Measurements from ENCODE around the gene EXTL1. TPM values are rescaled to one million over a fixed set of nuclear protein-coding genes. Genes with fewer than 3 reads are reported as not detected.

Gene EXTL1, protein sequence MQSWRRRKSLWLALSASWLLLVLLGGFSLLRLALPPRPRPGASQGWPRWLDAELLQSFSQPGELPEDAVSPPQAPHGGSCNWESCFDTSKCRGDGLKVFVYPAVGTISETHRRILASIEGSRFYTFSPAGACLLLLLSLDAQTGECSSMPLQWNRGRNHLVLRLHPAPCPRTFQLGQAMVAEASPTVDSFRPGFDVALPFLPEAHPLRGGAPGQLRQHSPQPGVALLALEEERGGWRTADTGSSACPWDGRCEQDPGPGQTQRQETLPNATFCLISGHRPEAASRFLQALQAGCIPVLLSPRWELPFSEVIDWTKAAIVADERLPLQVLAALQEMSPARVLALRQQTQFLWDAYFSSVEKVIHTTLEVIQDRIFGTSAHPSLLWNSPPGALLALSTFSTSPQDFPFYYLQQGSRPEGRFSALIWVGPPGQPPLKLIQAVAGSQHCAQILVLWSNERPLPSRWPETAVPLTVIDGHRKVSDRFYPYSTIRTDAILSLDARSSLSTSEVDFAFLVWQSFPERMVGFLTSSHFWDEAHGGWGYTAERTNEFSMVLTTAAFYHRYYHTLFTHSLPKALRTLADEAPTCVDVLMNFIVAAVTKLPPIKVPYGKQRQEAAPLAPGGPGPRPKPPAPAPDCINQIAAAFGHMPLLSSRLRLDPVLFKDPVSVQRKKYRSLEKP
- total RNA-seq, result 2.5 TPM

DNA sequence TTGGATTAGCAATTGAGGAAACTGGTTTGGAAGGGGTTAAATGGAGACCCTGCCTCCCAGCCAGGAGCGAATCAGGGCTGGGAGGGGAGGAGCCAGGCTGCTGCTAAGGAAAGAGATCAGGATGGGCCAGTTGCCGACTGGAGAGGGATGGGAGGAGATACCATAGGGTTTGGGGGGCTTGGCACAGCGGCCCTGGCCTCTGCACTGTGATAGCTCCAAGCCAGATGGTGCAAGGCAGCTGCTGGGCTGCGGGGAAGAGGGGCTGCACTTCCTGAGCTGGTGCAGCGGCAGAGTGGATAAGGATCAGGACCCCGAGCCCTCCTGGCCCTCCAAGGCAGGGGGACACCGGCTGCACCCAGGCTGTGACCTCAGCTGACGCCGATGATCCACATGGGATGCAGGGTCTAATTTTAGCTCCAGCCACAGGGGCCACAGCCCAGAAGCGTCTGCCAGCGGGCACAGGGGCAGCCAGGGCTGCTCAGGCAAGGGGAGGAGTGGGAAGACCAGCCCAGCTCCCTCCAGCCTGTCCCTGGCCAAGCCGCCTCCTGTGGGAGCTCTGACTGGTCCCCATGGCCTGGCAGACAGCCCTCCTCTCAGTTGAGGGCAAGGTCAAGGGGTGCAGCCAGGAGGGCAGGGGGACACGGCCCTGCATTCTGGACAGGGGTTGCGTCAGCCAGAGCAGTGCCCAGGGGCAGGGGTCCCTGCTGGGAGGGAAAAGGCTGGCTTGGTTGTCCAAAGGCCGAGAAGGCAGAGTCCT is at the start of gene EXTL1:
EXTL1 (plus strand) TSS at position 129 of the 757 bp plus-strand sequence. CDS start 872 bp downstream, outside the sequence.

DNA sequence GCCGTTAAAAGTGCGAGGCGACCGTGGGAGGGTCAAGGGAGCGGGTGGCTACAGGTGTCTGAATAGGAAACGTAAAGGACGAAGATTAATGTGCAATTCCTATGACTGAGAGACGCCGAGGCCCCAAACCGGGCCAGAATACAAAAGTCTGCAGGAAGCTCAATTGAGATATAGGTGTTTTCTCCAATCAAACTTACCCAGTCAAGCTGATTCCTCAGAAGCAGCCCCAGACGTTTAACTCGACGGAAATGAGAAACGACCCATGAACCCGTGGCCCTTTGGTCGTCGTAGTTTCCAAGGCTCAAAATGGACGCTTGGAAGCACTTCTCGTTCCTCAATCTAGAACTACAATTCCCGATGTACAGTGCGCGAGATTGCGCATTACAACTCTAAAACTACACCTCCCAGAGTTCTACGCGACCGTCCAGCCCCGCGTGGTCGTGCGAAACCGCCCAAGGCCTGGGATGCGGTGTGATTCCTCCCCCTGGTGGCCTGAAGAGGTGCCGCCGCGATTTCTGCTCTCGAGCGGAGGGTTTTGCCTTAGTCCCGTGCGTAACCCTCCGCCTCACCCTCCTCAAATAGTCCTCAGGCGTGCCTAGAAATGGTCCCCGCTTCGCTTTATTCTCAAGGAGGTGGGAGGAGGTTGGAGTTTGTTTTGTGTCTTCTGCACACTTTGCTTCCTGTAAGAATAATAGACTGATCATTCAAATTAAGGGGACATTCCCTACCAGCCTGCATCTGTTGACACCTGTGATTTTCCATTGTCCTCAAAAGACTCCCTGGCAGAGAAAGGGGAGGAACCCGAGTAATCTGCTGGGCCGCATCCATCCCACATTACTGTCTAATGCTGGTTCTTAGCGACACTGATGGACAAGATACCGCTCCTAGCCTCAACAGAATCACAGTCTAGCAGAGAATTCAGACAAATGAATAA is 23.5 kb upstream of the EXTL1 start, which contains the start of gene PAFAH2:
PAFAH2 (minus strand) TSS at position 236 of the 934 bp plus-strand sequence. CDS start 7,247 bp downstream, outside the sequence.

DNA sequence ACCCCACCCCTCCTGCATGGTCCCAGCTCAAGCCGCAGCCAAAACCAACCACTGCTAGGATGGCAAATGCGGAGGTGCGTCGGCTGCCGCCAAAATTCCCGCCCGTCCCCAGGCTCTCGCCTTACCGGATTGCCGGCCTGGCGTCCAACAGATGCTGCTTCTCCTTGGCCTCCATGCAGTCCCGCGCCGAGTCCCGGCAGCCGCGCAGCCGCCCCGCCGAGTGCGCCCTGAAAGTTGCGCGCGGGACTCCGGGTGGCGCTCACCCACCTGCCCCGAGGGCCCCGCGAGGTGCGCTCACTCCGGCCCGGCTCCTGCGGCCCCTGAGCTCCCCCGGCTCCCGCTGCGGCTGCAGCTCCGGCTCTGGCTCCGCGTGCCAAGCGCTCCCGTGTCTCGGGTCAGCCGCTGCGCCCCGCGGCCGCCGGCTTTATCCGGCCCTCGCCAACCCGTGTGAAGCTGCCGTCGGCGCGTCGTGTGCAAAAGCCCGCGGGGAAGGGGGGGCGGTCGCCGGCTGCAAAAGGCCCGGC is 24.2 kb downstream of the EXTL1 start, which contains the start of gene SLC30A2:
SLC30A2 (minus strand) TSS at position 397 of the 524 bp plus-strand sequence; CDS start at position 175, 222 bp downstream.

DNA sequence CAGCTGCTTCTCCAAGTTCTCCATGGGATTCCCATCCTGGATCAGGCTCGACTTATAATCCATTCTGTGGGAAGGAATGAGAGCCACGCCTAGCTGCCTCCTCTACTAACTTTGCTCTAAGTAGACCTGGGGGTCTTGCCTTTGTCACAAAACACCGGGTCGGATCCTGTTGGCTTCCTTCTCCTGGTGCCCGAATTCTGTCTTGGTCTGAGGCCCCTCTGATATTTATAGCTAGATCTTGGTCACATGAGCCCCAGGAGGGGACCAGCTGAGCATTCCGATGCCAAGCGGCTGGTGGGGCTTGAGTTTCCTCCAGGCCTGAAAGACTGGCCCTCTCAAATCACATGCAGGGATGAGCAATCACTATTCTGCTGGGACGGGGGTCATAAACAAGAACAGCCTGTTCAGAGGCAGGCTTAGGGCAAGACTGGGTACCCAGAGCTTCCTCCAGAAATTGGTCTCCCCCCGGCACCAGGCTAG is 45.9 kb downstream of the EXTL1 start, which contains the start of gene TRIM63:
TRIM63 (minus strand) TSS at position 199 of the 480 bp plus-strand sequence; CDS start at position 63, 136 bp downstream.

Small RNAs within 50 kb of the gene (small RNA-seq; reads per million reads assigned to genes)
- gene RF00283, result not detected
- gene RF00492, result not detected

Other genes with a start within 250 kb of the EXTL1 start
- 15.9 TPM for gene SELENON, start 221.6 kb upstream of the EXTL1 start, total RNA-seq
- 54.4 TPM for gene MTFR1L, start 201.8 kb upstream of the EXTL1 start, total RNA-seq
- gene AUNIP, start 162.3 kb upstream of the EXTL1 start, total RNA-seq, result 2.3 TPM
- 13.8 TPM for gene PAQR7, start 146.1 kb upstream of the EXTL1 start, total RNA-seq
- gene STMN1, start 115.4 kb upstream of the EXTL1 start, total RNA-seq, result 664 TPM
- gene PAFAH2, start 23.7 kb upstream of the EXTL1 start, total RNA-seq, result 6.0 TPM
- gene SLC30A2, start 24.3 kb downstream of the EXTL1 start, total RNA-seq, result not detected
- not detected for gene TRIM63, start 45.9 kb downstream of the EXTL1 start, total RNA-seq
- 59.1 TPM for gene PDIK1L, start 90.0 kb downstream of the EXTL1 start, total RNA-seq
- 0.92 TPM for gene FAM110D, start 137.3 kb downstream of the EXTL1 start, total RNA-seq
- not detected for gene C1orf232, start 147.2 kb downstream of the EXTL1 start, total RNA-seq
- gene ZNF593, start 148.1 kb downstream of the EXTL1 start, total RNA-seq, result 10.8 TPM
- not detected for gene ZNF593OS, start 150.1 kb downstream of the EXTL1 start, total RNA-seq
- gene CNKSR1, start 155.7 kb downstream of the EXTL1 start, total RNA-seq, result 1.4 TPM
- not detected for gene CATSPER4, start 168.8 kb downstream of the EXTL1 start, total RNA-seq
- gene CEP85, start 212.4 kb downstream of the EXTL1 start, total RNA-seq, result 16.1 TPM